ENCODE data around the gene ROCK2.

GRCh38 chr2:11142987-11143386, 201.4 kb downstream of the ROCK2 start:
- TF ChIP-seq CTCF (conservative IDR thresholded peaks at IDR 0.05; ENCODE audit: low read depth, low read length) = no peak
- no peak for TF ChIP-seq EZH2 (IDR thresholded peaks at IDR 0.05; ENCODE audit: borderline replicate concordance, low read depth, low read length, poor library complexity, severe bottlenecking)

Measured in A673 (cell line).